GM10266 (cell line): ENCODE data around the gene PLAGL1.

Experiments used
- DNase-seq: peaks from one replicate; pipeline ENCODE4 v3.0.0; 2012; ENCODE audit errors: extremely low spot score
- TF ChIP-seq, protein P1 (sequence below): IDR thresholded peaks from 2 replicates; pipeline ENCODE4 v1.5.1; 2012; ENCODE audit warnings: mild to moderate bottlenecking, low read depth; ENCODE audit not compliant: control insufficient read depth, insufficient read depth; ENCODE audit errors: missing control alignments

Gene PLAGL1

DNA sequence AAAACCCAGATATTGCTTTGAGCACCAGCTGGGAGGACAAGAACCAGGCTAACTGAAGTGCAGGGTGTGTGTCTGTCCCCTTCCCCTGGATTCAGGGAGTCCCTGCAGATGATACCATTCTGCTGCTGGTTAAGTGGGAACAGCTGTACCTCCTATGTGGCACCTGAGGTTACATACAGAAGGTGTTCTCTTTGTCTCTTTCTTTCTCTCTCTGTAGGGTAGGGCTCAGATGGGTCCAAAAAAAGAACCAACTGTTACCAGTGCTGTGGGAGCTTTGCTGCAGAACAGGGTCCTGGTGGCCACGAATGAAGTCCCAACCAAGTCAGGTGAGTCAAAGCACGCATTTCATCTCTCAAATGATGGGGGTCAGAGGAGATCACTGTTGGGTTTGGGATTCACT lies 105.2 kb downstream of the PLAGL1 start:
- TF ChIP-seq, protein P1, sequence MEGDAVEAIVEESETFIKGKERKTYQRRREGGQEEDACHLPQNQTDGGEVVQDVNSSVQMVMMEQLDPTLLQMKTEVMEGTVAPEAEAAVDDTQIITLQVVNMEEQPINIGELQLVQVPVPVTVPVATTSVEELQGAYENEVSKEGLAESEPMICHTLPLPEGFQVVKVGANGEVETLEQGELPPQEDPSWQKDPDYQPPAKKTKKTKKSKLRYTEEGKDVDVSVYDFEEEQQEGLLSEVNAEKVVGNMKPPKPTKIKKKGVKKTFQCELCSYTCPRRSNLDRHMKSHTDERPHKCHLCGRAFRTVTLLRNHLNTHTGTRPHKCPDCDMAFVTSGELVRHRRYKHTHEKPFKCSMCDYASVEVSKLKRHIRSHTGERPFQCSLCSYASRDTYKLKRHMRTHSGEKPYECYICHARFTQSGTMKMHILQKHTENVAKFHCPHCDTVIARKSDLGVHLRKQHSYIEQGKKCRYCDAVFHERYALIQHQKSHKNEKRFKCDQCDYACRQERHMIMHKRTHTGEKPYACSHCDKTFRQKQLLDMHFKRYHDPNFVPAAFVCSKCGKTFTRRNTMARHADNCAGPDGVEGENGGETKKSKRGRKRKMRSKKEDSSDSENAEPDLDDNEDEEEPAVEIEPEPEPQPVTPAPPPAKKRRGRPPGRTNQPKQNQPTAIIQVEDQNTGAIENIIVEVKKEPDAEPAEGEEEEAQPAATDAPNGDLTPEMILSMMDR, result no peak
- DNase-seq, result no peak

DNA sequence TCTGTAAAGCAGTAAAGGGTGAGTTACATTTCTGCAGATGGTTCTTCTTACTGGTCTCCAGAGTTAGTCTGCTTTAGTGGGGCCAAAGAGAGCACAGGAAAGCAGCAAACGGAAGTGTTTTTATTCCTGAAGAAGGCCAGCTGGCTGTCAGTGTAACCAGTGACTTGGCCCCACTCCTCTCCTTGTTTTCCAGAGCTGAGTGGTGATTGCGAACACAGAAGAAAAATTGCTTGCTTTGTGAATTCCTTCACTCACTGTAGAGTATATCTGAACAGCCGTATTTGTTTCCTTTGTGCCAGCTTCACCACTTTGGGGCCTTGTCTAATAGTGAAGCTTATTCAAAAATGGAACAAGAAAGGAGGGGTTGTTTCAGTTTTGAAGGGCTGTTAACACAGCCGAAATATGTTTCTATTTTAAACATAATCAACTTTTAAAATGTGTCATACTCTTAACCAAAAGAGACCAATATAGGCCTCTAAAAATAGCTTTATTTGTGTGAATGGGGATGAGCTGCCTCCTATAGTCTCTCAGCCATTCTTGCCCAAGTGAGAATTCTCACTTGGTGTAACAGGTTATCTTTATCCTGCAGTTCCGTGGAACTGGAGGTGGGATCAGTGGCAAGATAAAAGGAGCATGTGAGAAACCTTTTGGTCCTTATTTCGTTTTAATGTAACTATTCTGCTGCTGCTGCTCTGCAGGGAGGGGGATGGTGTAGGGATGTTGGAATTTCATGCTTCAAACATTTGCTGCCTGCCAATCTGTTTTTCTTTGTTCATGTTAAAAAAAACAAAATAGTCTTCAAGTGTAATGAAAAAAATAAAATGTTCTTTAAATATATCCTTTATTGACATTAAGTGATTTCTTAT lies 105.9 kb downstream of the PLAGL1 start:
- TF ChIP-seq, protein P1, result no peak
- DNase-seq, result peak; percentile 59

DNA sequence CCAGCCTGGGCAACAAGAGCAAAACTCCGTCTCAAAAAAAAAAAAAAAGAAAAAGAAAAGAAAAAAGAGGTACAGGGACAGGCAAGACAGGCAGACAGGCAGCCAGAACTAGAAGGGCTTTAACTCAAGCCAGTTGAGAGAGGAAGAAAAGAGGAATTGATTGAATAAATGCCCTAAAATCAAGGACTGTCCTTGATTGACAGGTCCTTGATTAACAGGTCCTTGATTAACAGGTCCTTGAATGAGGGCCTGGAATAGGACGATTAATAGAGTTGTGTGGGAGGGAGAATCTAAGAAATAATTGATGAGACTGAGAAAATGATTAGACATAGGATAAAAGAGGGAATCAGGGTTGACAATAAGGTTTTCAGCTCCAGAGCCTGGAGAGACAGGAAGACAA lies 107.7 kb downstream of the PLAGL1 start:
- DNase-seq, result no peak
- TF ChIP-seq, protein P1, result no peak

DNA sequence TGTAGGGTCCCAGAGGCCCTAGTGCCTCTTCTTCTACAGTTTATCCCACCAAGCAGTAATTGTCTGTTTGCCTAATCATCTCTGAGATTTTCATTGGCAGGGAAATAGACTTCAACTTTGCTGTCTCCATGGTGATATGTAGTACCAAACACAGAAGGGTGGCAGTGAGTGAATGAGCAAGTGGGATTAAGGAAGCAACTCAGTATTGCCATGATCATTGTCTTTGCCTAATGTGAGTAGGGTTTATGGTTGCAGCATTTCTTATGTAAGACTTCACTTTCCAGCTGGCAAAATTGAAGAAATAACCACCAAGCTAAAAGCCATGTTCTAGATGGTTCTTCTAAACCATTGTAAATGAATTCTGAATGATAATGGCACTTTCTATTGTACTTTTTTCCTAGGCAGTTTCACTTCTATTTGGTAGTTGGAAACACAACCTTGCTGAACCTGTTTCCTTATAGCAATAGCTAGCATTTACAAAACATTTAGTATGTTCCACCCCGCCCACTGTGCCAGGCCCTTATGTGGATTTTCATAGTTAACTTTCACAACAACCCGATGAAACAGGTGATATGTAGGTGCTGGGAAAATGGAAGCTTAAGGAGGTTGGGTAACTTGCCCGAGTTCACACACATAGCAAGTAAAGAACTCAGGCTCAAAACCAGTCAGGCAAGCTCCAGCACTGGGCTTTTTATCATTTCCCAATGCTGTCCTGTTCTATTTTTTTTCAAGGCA lies 111.8 kb downstream of the PLAGL1 start:
- TF ChIP-seq, protein P1, result no peak
- DNase-seq, result no peak

DNA sequence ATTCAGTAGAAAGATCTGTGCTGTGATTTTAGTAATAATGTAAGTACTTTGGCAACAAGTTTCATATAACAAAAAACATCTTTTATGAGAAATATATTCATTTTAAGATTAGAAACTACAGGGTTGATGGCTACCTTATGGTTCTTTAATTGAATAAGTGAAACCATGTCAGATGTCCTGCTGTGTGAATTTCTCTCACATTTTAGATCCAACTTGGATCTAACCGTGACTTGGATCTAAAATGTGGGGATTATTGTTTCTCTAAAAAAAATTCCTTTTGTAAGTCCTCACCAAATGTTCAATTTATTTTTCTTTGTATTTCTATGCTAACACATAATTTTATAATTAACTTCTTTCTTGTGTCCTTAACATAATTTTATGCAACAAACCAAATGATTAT lies 113.4 kb downstream of the PLAGL1 start:
- TF ChIP-seq, protein P1, result no peak
- DNase-seq, result no peak
